UCSD-AML1 (cell line): ENCODE results near the gene MRTFA.
"Not testable (repeated sequence)": the region's sequence is repeated elsewhere in the genome, so short reads cannot be mapped to it uniquely, and the experiment has no call there.

ENCODE experiments used
- DNase-seq: peaks from one replicate; lab custom pipeline; 2025; ENCODE audit not compliant: unreplicated experiment; lab: John Stamatoyannopoulos, UW

The MRTFA gene

GRCh38 chr22:40403141-40403540 lies 233.4 kb downstream of the MRTFA start:
- no peak for DNase-seq

GRCh38 chr22:40401981-40402406 lies 234.5 kb downstream of the MRTFA start:
- no peak for DNase-seq

- DNase-seq = peak; percentile 48
Observed at GRCh38 chr22:40401532-40401931, 235.0 kb downstream of the MRTFA start.

- DNase-seq = peak; percentile 74
Observed at GRCh38 chr22:40400159-40400558, 236.4 kb downstream of the MRTFA start.

GRCh38 chr22:40399621-40400020 lies 236.9 kb downstream of the MRTFA start:
- DNase-seq = no peak

GRCh38 chr22:40397396-40397795 lies 239.1 kb downstream of the MRTFA start:
- no peak for DNase-seq

- DNase-seq = peak; percentile 53
Observed at GRCh38 chr22:40396882-40397281, 239.6 kb downstream of the MRTFA start.

GRCh38 chr22:40395607-40396006 lies 240.9 kb downstream of the MRTFA start:
- no peak for DNase-seq

- no peak for DNase-seq
Observed at GRCh38 chr22:40394607-40395006, 241.9 kb downstream of the MRTFA start.

GRCh38 chr22:40392618-40393017 lies 243.9 kb downstream of the MRTFA start:
- DNase-seq = no peak

GRCh38 chr22:40391417-40391816 lies 245.1 kb downstream of the MRTFA start:
- no peak for DNase-seq

- DNase-seq = no peak
Observed at GRCh38 chr22:40388231-40388630, 248.3 kb downstream of the MRTFA start.

- DNase-seq = no peak
Observed at GRCh38 chr22:40387746-40388145, 248.8 kb downstream of the MRTFA start.

- no peak for DNase-seq
Observed at GRCh38 chr22:40385036-40385782, 251.3 kb downstream of the MRTFA start.

GRCh38 chr22:40383905-40384304 lies 252.6 kb downstream of the MRTFA start:
- no peak for DNase-seq

GRCh38 chr22:40381461-40381860 lies 255.1 kb downstream of the MRTFA start:
- DNase-seq = no peak

- DNase-seq = not testable (repeated sequence)
Observed at GRCh38 chr22:40378448-40378847, 258.1 kb downstream of the MRTFA start.

GRCh38 chr22:40377931-40378330 lies 258.6 kb downstream of the MRTFA start:
- no peak for DNase-seq

- DNase-seq = no peak
Observed at GRCh38 chr22:40376149-40376548, 260.4 kb downstream of the MRTFA start.

GRCh38 chr22:40374567-40374966 lies 262.0 kb downstream of the MRTFA start:
- no peak for DNase-seq

- DNase-seq = no peak
Observed at GRCh38 chr22:40368836-40369235, 267.7 kb downstream of the MRTFA start.

GRCh38 chr22:40368016-40368415 lies 268.5 kb downstream of the MRTFA start:
- no peak for DNase-seq

GRCh38 chr22:40367342-40367741 lies 269.2 kb downstream of the MRTFA start:
- no peak for DNase-seq
